Measurements from ENCODE around the gene RAB27B.

Gene RAB27B

GRCh38 chr18:54888933-54889332 lies 60.7 kb downstream of the RAB27B start:
- no peaks in the 10 kb centered on the region for H3K4me1 ChIP-seq (ENCODE audit: control insufficient read depth, insufficient read depth, low read length)
- H3K9me3 ChIP-seq (ENCODE audit: control insufficient read depth, insufficient read depth, low read depth, low read length) = no peaks in the 10 kb centered on the region
- TF ChIP-seq ZEB2 (tag by site-specific recombination; IDR thresholded peaks at IDR 0.05) (no peak), ZFP3 (tag by site-specific recombination; IDR thresholded peaks at IDR 0.05; ENCODE audit: low read depth) (no peak), ZNF558 (tag by site-specific recombination; IDR thresholded peaks at IDR 0.05) (no peak), KLF16 (tag by site-specific recombination; IDR thresholded peaks at IDR 0.05) (no peak), ZNF416 (tag by site-specific recombination; IDR thresholded peaks at IDR 0.05) (no peak), PATZ1 (tag by site-specific recombination; IDR thresholded peaks at IDR 0.05) (no peak), BCL6B (tag by site-specific recombination; IDR thresholded peaks at IDR 0.05) (no peak), AEBP2 (tag by site-specific recombination; IDR thresholded peaks at IDR 0.05; ENCODE audit: borderline replicate concordance) (no peak), BCL11B (tag by site-specific recombination; IDR thresholded peaks at IDR 0.05; ENCODE audit: low read depth) (no peak), PRDM2 (tag by site-specific recombination; IDR thresholded peaks at IDR 0.05; ENCODE audit: borderline replicate concordance) (no peak), ZSCAN5A (tag by site-specific recombination; IDR thresholded peaks at IDR 0.05) (no peak)
- POLR2A ChIA-PET = no interaction called here
- H3K4me3 ChIP-seq (ENCODE audit: low read depth, low read length) = no peak overlapping the region
- no peaks in the 10 kb centered on the region for H3K36me3 ChIP-seq (ENCODE audit: control insufficient read depth in 2 of 2, insufficient read depth in 1 of 2, low read length in 2 of 2)
- no peak overlapping the region for H3K27ac ChIP-seq (ENCODE audit: extremely low read depth, low read depth, low read length)
- CTCF ChIA-PET = interaction anchor here (0.7 to 1.0 kb wide), 2 partner anchors 94 to 205 kb away, joined by 3 to 4 read pairs; no protein-coding TSS in a partner anchor

- Histone ChIP-seq H3K27ac (ENCODE audit: extremely low read depth, low read depth, low read length) (no peak overlapping the region), H3K9me3 (ENCODE audit: control insufficient read depth, insufficient read depth, low read depth, low read length) (no peaks in the 10 kb centered on the region), H3K36me3 (ENCODE audit: control insufficient read depth in 2 of 2, insufficient read depth in 1 of 2, low read length in 2 of 2) (no peaks in the 10 kb centered on the region), H3K4me3 (ENCODE audit: low read depth, low read length) (no peak overlapping the region), H3K4me1 (ENCODE audit: control insufficient read depth, insufficient read depth, low read length) (no peaks in the 10 kb centered on the region)
- CTCF ChIA-PET = no interaction called here
- TF ChIP-seq PRDM1 (tag by site-specific recombination; IDR thresholded peaks at IDR 0.05) (peak; percentile 94), ZXDB (tag by site-specific recombination; IDR thresholded peaks at IDR 0.05) (no peak), BCL11A (tag by site-specific recombination; IDR thresholded peaks at IDR 0.05; ENCODE audit: low read depth) (no peak)
- POLR2A ChIA-PET = no interaction called here
Measured at GRCh38 chr18:54899500-54899899, 71.2 kb downstream of the RAB27B start.

Measured in HEK293 (cell line).